HEK293 (cell line): ENCODE measurements around the gene ITGB5.

Experiments
- CTCF ChIP-seq: fragments of 450-650 bp; formaldehyde crosslinking; IDR thresholded peaks from 2 replicates; pipeline ENCODE4 v1.5.1; 2016; ENCODE audit warnings: missing biosample characterization, missing genetic modification characterization
- MYNN ChIP-seq: fragments of 450-650 bp; formaldehyde crosslinking; IDR thresholded peaks from 2 replicates; pipeline ENCODE4 v1.5.1; 2016; ENCODE audit warnings: missing biosample characterization, missing genetic modification characterization, borderline replicate concordance
- RBAK ChIP-seq: fragments of 450-650 bp; formaldehyde crosslinking; IDR thresholded peaks from 2 replicates; pipeline ENCODE4 v1.5.1; 2016; ENCODE audit warnings: missing biosample characterization, missing genetic modification characterization
- YY1 ChIP-seq: fragments of 450-650 bp; formaldehyde crosslinking; IDR thresholded peaks from 2 replicates; pipeline ENCODE4 v1.5.1; 2018; ENCODE audit warnings: missing biosample characterization, missing genetic modification characterization
- ZNF121 ChIP-seq: fragments of 450-650 bp; formaldehyde crosslinking; IDR thresholded peaks from 2 replicates; pipeline ENCODE4 v1.5.1; 2016; ENCODE audit warnings: missing biosample characterization, missing genetic modification characterization
- ZNF146 ChIP-seq: fragments of 450-650 bp; formaldehyde crosslinking; IDR thresholded peaks from 2 replicates; pipeline ENCODE4 v1.5.1; 2016; ENCODE audit warnings: missing biosample characterization, missing genetic modification characterization
- ZNF18 ChIP-seq: fragments of 450-650 bp; formaldehyde crosslinking; IDR thresholded peaks from 2 replicates; pipeline ENCODE4 v1.5.1; 2016; ENCODE audit warnings: missing biosample characterization, missing genetic modification characterization
- ZNF248 ChIP-seq: fragments of 450-650 bp; formaldehyde crosslinking; IDR thresholded peaks from 2 replicates; pipeline ENCODE4 v1.5.1; 2017; ENCODE audit warnings: missing biosample characterization, missing genetic modification characterization
- ZNF776 ChIP-seq: fragments of 450-650 bp; formaldehyde crosslinking; IDR thresholded peaks from 2 replicates; pipeline ENCODE4 v1.5.0; 2017; ENCODE audit warnings: missing biosample characterization, missing genetic modification characterization, borderline replicate concordance
- TF ChIP-seq, protein P1 (sequence below): fragments of 450-650 bp; formaldehyde crosslinking; IDR thresholded peaks from 2 replicates; pipeline ENCODE4 v1.5.1; 2016; ENCODE audit warnings: missing biosample characterization, missing genetic modification characterization

DNA sequence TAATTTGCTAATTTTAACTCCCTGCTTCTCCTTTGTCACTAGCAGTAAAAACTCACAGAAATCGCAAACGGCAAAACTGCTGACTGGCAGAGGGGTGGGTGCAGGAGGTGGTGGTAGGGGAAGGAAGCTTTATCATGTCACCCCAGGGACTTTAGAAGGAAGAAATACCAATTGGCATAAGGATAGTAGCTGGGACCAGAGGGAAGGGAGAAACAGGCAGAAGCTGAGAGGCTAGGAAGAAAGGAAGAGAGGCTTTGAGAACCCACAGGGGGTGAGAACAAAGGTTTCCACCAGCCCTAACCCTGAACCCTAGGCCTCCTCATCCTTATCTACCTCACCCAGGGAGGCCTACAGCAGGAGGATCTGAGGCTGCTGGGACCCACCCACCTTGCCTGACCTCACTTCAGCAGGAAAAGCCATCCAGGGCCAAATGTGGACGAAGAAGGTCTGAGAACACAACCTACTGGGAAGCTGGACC, 10.7 kb downstream of the ITGB5 start:
- no peak for TF ChIP-seq ZNF18
- no peak for TF ChIP-seq CTCF (tag by site-specific recombination)
- TF ChIP-seq, protein P1, sequence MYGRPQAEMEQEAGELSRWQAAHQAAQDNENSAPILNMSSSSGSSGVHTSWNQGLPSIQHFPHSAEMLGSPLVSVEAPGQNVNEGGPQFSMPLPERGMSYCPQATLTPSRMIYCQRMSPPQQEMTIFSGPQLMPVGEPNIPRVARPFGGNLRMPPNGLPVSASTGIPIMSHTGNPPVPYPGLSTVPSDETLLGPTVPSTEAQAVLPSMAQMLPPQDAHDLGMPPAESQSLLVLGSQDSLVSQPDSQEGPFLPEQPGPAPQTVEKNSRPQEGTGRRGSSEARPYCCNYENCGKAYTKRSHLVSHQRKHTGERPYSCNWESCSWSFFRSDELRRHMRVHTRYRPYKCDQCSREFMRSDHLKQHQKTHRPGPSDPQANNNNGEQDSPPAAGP, result no peak
- no peak for TF ChIP-seq RBAK
- TF ChIP-seq ZNF248 (tag by site-specific recombination), result no peak
- TF ChIP-seq ZNF146 (tag by site-specific recombination), result no peak
- no peak for TF ChIP-seq MYNN (tag by site-specific recombination)
- no peak for TF ChIP-seq YY1
- no peak for TF ChIP-seq ZNF776 (tag by site-specific recombination)
- TF ChIP-seq ZNF121, result no peak
